ENCODE measurements around the gene VSIR.

Gene VSIR

GRCh38 chr10:71783917-71784678 lies 10.8 kb upstream of the VSIR start:
- no peak overlapping the region for H3K4me3 ChIP-seq (ENCODE audit: low read depth, low read length)

- H3K4me3 ChIP-seq (ENCODE audit: low read depth, low read length) = no peak overlapping the region
Observed at GRCh38 chr10:71782917-71783490, 9.7 kb upstream of the VSIR start.

DNA sequence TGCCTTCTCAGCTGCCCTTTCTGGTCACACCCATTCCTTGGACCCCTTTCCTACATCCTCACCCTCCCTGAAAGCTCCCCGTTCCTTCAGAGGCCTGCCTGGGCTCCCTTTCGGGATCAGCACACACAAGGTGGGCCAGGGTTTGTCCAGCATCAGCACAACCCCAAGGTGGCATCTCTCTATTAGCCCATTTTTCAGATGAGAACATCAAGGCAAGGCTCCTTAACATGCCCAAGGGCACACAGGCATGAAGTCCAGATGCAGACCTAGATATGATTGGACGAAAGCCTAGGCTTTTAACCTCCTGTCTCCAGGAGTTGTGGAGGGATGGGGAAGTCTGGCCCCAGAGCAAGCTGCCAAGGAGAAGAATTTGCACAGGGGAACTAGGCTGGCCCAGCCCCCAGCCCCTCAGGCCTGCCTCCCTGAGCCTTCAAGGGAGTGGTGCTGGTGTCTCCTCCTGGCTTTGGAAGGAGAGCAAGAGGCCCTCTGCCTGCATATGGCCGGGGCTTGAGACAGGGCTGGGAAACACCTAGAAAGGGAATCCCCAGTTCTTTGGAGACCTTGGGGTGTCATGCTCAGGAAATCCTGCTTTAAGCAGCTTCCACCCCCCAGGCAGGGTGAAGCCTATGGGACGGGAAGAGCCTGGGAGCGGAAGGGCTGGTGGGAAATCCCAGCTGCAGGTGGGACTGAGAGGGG lies 9.0 kb upstream of the VSIR start:
- no peak overlapping the region for H3K4me3 ChIP-seq (ENCODE audit: low read depth, low read length)

GRCh38 chr10:71780719-71781118 lies 7.4 kb upstream of the VSIR start:
- H3K4me3 ChIP-seq (ENCODE audit: low read depth, low read length) = no peak overlapping the region

DNA sequence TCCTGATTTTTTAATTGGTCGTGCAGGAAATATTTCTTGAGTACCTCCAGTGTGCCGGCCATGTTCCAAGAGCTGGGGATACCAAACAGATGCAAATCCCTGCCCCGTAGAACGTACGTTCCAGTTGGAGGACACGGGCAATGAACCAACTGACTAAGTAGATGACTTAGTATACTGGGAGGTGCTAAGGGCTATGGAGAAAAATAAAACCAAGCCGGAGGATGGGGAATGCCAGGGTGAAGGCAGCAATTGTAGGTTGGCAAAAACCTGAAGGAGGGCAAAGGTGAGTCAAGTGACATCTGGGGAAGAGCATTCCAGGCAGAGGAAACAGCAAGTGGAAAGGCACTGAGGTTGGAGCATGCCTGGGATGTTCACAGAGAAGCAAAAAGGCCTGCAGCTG lies 6.8 kb upstream of the VSIR start:
- H3K4me3 ChIP-seq (ENCODE audit: low read depth, low read length) = no peak overlapping the region

GRCh38 chr10:71779641-71780040 lies 6.3 kb upstream of the VSIR start:
- no peak overlapping the region for H3K4me3 ChIP-seq (ENCODE audit: low read depth, low read length)

- no peak overlapping the region for H3K4me3 ChIP-seq (ENCODE audit: low read depth, low read length)
Observed at GRCh38 chr10:71778071-71778825, 4.9 kb upstream of the VSIR start.

DNA sequence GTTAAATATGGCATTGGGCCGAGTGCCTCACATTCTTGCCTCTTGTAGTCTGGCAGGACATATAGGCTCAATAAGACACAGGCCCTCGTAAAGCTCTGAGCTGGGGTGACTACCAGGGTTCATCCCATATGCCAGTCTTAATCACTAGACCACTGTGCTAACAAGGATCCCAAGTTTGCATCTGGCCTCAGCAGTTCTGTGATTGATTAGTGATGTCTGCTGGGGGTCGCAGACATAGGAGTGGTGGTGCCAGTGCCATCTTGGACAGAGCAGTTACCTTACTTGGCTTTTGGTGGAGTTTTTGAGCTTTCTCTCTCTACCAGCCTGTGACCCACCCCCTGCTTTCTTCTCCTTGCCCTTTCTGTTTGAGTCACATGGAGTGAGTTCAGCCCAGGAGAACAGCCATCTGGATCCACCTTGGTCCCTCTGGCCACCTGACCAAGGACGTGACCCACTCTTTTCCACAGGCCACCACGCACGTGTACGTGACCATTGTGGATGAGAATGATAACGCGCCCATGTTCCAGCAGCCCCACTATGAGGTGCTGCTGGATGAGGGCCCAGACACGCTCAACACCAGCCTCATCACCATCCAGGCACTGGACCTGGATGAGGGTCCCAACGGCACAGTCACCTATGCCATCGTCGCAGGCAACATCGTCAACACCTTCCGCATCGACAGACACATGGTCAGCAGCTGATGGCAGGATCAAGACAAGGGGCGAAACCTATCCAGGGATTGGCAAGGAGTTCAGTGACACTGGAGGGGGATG lies 4.1 kb upstream of the VSIR start:
- H3K4me3 ChIP-seq (ENCODE audit: low read depth, low read length) = no peak overlapping the region

DNA sequence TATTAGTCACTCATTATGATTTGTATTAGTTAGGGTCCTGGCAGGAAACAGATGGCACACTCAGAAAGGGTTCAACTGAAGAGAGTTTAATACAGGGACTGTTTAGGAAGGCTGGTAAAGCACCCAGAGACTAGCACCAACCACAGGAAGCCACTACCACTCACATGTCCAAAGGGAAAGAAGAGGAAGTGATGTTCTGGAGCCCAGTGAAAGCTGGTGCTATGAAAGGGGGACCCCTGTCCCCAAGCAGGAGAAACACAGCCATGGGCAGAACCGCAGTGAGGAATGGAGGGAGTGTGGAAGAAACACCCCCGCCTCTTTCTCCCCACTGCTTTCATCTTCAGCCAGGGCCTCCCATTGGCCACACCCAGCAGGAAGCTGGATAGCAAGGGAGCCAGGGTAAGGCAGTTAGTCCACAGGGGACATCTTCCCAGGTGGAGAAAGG lies 3.2 kb upstream of the VSIR start:
- H3K4me3 ChIP-seq (ENCODE audit: low read depth, low read length) = no peak overlapping the region

DNA sequence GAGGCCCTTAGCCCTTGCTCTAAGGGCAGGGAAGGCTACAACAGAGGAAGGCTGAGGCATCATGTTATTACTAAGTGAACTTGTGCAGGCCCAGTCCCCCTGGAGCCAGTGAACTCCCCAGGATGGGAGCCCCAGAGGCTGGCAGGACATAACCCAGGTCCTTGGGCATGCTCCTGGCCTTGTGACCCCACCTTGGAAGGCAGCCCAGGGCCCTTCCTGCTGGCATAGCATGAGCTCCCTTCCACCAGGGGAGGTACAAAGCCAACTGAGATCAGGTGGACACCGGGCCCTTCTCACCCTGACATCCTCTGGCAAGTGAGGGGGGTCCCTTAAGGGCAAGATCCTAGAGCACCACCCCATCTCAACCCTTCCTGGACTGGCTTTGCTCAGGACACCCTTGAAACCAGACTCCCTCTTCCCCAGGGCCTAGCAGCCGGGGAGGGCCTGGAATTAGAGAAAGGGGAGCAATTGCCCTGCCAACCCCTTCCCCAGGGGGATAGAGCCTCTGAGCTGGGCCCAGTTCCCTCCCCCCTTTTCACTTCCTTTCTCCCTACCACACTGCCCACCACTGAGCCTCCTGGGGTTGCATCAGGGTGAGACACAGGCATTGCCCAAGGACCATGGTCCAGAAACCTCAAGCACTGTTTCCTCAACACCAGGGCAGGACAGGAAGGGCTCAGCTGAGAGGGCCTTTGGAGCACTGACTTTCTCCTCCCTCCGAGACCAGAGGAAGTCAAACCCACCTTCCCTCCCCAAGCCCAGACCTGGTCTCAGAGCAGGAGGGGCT lies 1.8 kb upstream of the VSIR start:
- no peak overlapping the region for H3K4me3 ChIP-seq (ENCODE audit: low read depth, low read length)

DNA sequence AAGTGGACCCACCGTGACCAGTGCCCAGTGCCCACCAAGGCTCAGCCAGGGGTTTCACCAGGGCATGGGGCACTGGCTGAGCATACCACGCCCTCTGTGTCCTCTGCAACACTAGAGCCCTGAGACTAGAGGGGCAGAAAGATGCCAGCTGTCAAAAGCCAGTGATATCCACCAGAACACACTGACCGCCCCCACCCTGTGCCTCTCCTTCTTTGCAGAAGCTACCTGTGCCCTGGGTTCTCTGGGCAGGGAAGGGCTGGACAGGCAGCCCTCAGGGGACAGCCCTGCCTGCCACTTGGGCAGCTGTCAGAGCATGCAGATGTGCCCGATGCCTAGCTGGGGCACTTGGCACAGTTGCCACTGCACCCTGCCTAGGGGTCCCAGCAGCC lies 494 bp downstream of the VSIR start:
- H3K4me3 ChIP-seq (ENCODE audit: low read depth, low read length) = no peak overlapping the region

GRCh38 chr10:71771821-71772617 lies 1.3 kb downstream of the VSIR start:
- H3K4me3 ChIP-seq (ENCODE audit: low read depth, low read length) = no peak overlapping the region

GRCh38 chr10:71771204-71771603 lies 2.1 kb downstream of the VSIR start:
- H3K4me3 ChIP-seq (ENCODE audit: low read depth, low read length) = no peak overlapping the region

- H3K4me3 ChIP-seq (ENCODE audit: low read depth, low read length) = no peak overlapping the region
Observed at GRCh38 chr10:71770789-71771188, 2.5 kb downstream of the VSIR start.

GRCh38 chr10:71770255-71770654 lies 3.1 kb downstream of the VSIR start:
- H3K4me3 ChIP-seq (ENCODE audit: low read depth, low read length) = no peak overlapping the region

DNA sequence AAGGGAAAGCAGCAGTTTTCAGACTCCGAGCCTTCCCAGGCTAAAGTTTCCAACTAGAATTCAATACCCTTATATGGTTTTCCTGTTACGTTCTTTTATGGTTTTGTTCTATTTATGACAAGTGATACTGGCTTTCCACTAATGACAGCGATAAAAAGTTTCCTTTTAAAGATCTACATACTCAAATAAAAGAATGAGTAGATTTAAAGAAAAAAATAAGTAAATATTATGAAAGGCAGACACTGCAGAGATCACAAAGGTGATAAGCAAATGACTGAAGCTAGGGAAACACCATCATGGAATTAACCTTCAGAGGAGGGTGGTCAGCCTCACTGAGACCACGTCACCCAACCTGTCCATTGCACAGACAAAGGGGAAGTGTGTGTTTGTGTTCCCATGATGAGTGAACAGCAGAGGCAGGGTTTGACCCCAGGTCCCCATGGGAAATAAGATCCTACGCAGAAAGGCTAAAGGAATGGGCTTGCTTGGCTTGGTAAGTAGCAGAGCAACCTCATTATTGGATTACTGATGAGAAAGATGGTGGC lies 4.0 kb downstream of the VSIR start:
- H3K4me3 ChIP-seq (ENCODE audit: low read depth, low read length) = no peak overlapping the region

- H3K4me3 ChIP-seq (ENCODE audit: low read depth, low read length) = no peak overlapping the region
Observed at GRCh38 chr10:71767420-71768035, 5.8 kb downstream of the VSIR start.

DNA sequence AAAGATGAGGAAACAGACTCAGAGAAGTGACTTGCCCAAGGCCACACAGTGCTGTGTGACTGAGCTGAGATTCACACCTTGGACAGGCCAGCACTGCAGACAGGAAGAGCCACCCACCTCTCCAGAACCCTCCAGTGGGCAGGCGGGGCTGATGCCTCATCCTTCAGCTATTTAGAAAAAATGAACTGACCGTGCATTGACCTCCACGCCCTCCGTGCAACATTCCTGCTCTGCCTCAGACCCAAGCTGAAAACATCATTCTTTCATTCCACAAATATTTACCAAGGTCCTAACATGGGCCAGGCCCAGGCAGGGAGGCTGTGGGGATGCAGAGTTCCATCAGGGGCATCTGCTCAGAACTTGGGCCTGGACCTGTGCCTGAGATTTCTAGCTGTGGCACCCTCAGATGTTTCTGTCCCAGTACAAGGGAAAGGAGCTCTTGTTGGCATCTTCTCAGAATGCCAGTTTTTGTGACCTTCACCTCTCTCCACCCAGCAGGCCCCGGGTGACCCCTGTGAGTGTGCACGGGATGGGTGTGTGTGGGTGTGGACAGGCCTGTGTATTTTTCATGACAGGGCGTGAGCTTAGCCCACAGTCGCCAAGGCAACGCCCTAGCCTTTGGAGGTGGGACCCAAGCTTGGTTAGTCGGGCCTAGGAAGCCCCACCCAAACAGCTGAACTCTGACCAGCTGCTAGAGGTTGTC lies 6.5 kb downstream of the VSIR start:
- no peak overlapping the region for H3K4me3 ChIP-seq (ENCODE audit: low read depth, low read length)

All from iPS-11a (cell line).